H9 (cell line): Measurements from ENCODE around the gene ATP1A2. TPM values are rescaled to one million over a fixed set of nuclear protein-coding genes. Genes with fewer than 3 reads are reported as not detected.

ENCODE experiments used
- DNase-seq: peaks from one replicate; pipeline ENCODE4 v3.0.0-alpha.2; 2017
- H2AFZ ChIP-seq: one replicate; pipeline ENCODE4 v1.6.1; 2013; ENCODE audit warnings: mild to moderate bottlenecking, low read length, control low read depth, moderate library complexity
- H2AK5ac ChIP-seq: 2 replicates; pipeline ENCODE4 v1.6.1; 2013; ENCODE audit warnings: low read length, control low read depth, mixed read lengths; ENCODE audit not compliant: insufficient read length
- H2BK120ac ChIP-seq: one replicate; pipeline ENCODE4 v1.6.1; 2013; ENCODE audit warnings: low read depth, mild to moderate bottlenecking, low read length, control low read depth, inconsistent platforms; ENCODE audit not compliant: poor library complexity, severe bottlenecking
- H2BK12ac ChIP-seq: 2 replicates; pipeline ENCODE4 v1.6.1; 2013; ENCODE audit warnings: low read length, control low read depth, mixed read lengths, low read depth; ENCODE audit not compliant: insufficient read length
- H2BK15ac ChIP-seq: 2 replicates; pipeline ENCODE4 v1.6.1; 2013; ENCODE audit warnings: low read depth, low read length, control low read depth
- H2BK20ac ChIP-seq: one replicate; pipeline ENCODE4 v1.6.1; 2013; ENCODE audit warnings: low read depth, mild to moderate bottlenecking, low read length, control low read depth, inconsistent platforms; ENCODE audit not compliant: poor library complexity, severe bottlenecking
- H2BK5ac ChIP-seq: 2 replicates; pipeline ENCODE4 v1.6.1; 2013; ENCODE audit warnings: low read length, control low read depth, mixed read lengths; ENCODE audit not compliant: insufficient read length
- H3K14ac ChIP-seq: 2 replicates; pipeline ENCODE4 v1.6.1; 2013; ENCODE audit warnings: low read length, control low read depth; ENCODE audit not compliant: insufficient read depth
- H3K18ac ChIP-seq: 2 replicates; pipeline ENCODE4 v1.6.1; 2013; ENCODE audit warnings: low read depth, mild to moderate bottlenecking, mixed read lengths, low read length, control low read depth; ENCODE audit not compliant: insufficient read length
- H3K23ac ChIP-seq: 2 replicates; pipeline ENCODE4 v1.6.1; 2013; ENCODE audit warnings: low read length, control low read depth, mixed read lengths, low read depth; ENCODE audit not compliant: insufficient read length
- H3K23me2 ChIP-seq: 2 replicates; pipeline ENCODE4 v1.6.1; 2013; ENCODE audit warnings: low read depth, mild to moderate bottlenecking, mixed read lengths, low read length, control low read depth; ENCODE audit not compliant: insufficient read length, poor library complexity, severe bottlenecking
- H3K27ac ChIP-seq: 2 replicates; pipeline ENCODE4 v1.5.1; 2013; ENCODE audit warnings: low read length, control low read depth, mixed read lengths, low read depth; ENCODE audit not compliant: insufficient read length
- H3K27me3 ChIP-seq: 2 replicates; pipeline ENCODE4 v1.6.1; 2013; ENCODE audit warnings: low read length, control low read depth, inconsistent platforms; ENCODE audit not compliant: insufficient read depth
- H3K4ac ChIP-seq: 2 replicates; pipeline ENCODE4 v1.6.1; 2013; ENCODE audit warnings: low read depth, mild to moderate bottlenecking, control low read depth, inconsistent platforms, low read length, moderate library complexity
- H3K4me1 ChIP-seq: 2 replicates; pipeline ENCODE4 v1.6.1; 2013; ENCODE audit warnings: low read length, control low read depth, inconsistent platforms; ENCODE audit not compliant: insufficient read depth
- H3K4me2 ChIP-seq: 2 replicates; pipeline ENCODE4 v1.6.1; 2013; ENCODE audit warnings: low read length, control low read depth, mixed read lengths; ENCODE audit not compliant: insufficient read length, insufficient read depth
- H3K56ac ChIP-seq: 2 replicates; pipeline ENCODE4 v1.6.1; 2013; ENCODE audit warnings: low read depth, mild to moderate bottlenecking, mixed read lengths, low read length, control low read depth; ENCODE audit not compliant: insufficient read length
- H3K79me1 ChIP-seq: 2 replicates; pipeline ENCODE4 v1.6.1; 2013; ENCODE audit warnings: low read depth, mild to moderate bottlenecking, moderate library complexity, low read length, control low read depth, inconsistent platforms; ENCODE audit not compliant: insufficient read depth, poor library complexity, severe bottlenecking
- H3K79me2 ChIP-seq: 2 replicates; pipeline ENCODE4 v1.6.1; 2013; ENCODE audit warnings: low read length, control low read depth, inconsistent platforms; ENCODE audit not compliant: insufficient read depth
- H3K9ac ChIP-seq: 2 replicates; pipeline ENCODE4 v1.6.1; 2013; ENCODE audit warnings: low read length, control low read depth, mixed read lengths; ENCODE audit not compliant: insufficient read length; ENCODE audit errors: extremely low read depth
- H3K9me3 ChIP-seq: one replicate; pipeline ENCODE4 v1.6.1; 2013; ENCODE audit warnings: low read depth, low read length, inconsistent platforms; ENCODE audit not compliant: control insufficient read depth
- H3T11ph ChIP-seq: one replicate; pipeline ENCODE4 v1.6.1; 2013; ENCODE audit warnings: mild to moderate bottlenecking, low read length, control low read depth, inconsistent platforms
- H4K20me1 ChIP-seq: one replicate; pipeline ENCODE4 v1.6.1; 2013; ENCODE audit not compliant: control insufficient read depth, insufficient read length, insufficient read depth
- H4K5ac ChIP-seq: 2 replicates; pipeline ENCODE4 v1.6.1; 2013; ENCODE audit warnings: low read depth, mild to moderate bottlenecking, mixed read lengths, low read length, control low read depth; ENCODE audit not compliant: insufficient read length
- H4K8ac ChIP-seq: replicated peaks from 2 replicates; pipeline ENCODE4 v1.6.1; 2013; ENCODE audit warnings: low read length, control low read depth, mixed read lengths, low read depth; ENCODE audit not compliant: insufficient read length
- H4K91ac ChIP-seq: 2 replicates; pipeline ENCODE4 v1.6.1; 2013; ENCODE audit warnings: low read depth, mild to moderate bottlenecking, moderate library complexity, mixed read lengths, low read length, control low read depth; ENCODE audit not compliant: insufficient read length
- H3K27ac Mint-ChIP-seq, 3 experiments: 2 replicates in 2 of 3; 3 replicates in 1 of 3; pipeline ENCODE4 v1.8.0; 2020 to 2021; ENCODE audit warnings: mixed read lengths in 3 of 3, mild to moderate bottlenecking in 1 of 3, moderate library complexity in 1 of 3
- H3K27me3 Mint-ChIP-seq: 2 replicates; pipeline ENCODE4 v1.8.0; 2021; ENCODE audit warnings: low read depth, mild to moderate bottlenecking, moderate library complexity, mixed read lengths
- H3K36me3 Mint-ChIP-seq, 3 experiments: 2 replicates in 2 of 3; 3 replicates in 1 of 3; pipeline ENCODE4 v1.8.0; 2020 to 2021; ENCODE audit warnings: low read depth in 3 of 3, mixed read lengths in 3 of 3; ENCODE audit not compliant: insufficient read depth in 1 of 3
- H3K4me1 Mint-ChIP-seq, 2 experiments: 2 replicates each; pipeline ENCODE4 v1.8.0; 2020; ENCODE audit warnings: mixed read lengths in 2 of 2
- H3K4me3 Mint-ChIP-seq, 2 experiments: 2 replicates in 1 of 2; 3 replicates in 1 of 2; pipeline ENCODE4 v1.8.0; 2020 to 2021; ENCODE audit warnings: mild to moderate bottlenecking in 2 of 2, mixed read lengths in 2 of 2, moderate library complexity in 1 of 2
- H3K9me3 Mint-ChIP-seq, 2 experiments: 2 replicates in 1 of 2; 3 replicates in 1 of 2; pipeline ENCODE4 v1.8.0; 2020; ENCODE audit warnings: mild to moderate bottlenecking in 2 of 2, mixed read lengths in 2 of 2, moderate library complexity in 1 of 2
- WGBS: extraction: QIAGEN DNeasy Blood & Tissue Kit; methylation state at CpG from one replicate; pipeline ENCODE4 v1.1.7; 2013; ENCODE audit warnings: missing lambda C conversion rate, low lambda C conversion rate, mixed read lengths; ENCODE audit not compliant: insufficient read length; ENCODE audit errors: extremely low coverage; 5-methylcytosine and 5-hydroxymethylcytosine counted together
- total RNA-seq: library from RNA; stranded (reverse); gene quantifications from 2 replicates; pipeline ENCODE4 v1.2.1, GENCODE V29; 2021
- TF ChIP-seq, protein P1 (sequence below): fragments of 200-600 bp; sonication (generic); conservative IDR thresholded peaks from 3 replicates; pipeline ENCODE4 v1.8.0; 2021; ENCODE audit warnings: antibody characterized with exemption, mild to moderate bottlenecking

Gene ATP1A2
- total RNA-seq, 1 experiment from 2014 or later: 3.0 TPM

DNA sequence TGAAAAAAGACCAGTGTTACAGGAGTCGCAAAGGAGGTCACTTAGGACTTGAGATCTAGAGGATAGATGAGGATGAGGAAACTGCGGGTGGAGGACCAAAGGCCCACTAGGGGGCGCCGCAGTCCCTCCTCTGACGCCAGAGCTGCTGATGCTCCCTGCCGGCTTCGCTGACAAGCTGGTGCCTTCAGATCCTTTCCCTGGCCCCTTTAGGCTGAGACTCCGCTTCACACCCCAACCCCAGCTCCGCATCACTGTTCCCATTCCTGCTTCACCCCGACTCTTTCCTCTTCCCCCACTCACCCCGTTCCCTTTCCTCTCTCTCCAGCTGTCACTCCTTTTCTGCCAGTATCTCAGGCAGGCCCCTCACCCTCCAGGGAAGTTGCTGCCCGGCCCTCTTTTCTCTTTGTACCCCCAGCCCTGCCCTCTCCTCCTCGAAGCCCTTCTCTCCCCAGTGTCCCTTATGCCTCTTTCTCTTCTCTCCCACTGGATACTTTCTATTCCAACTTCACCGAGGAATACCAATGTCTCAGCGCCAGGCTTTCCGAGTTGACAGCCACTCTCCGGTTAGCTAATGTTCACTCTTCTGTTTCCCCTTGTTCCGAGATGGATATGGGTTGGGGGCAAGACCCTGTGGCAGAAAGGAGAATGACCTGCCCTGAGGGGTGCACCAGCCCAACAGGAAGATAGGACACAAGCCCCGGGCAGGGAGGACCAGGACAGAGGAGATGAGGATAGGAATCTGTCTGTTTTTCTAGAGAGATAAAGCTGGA lies 29.7 kb upstream of the ATP1A2 start:
- Histone ChIP-seq H4K8ac (no peak overlapping the region), H3K23me2 (no peaks in the 10 kb centered on the region), H2BK20ac (no peak overlapping the region), H3K27me3 (peaks cover 3% of the 10 kb centered on the region; the same call in 1 of the 2 replicates), H3K27ac (no peak overlapping the region), H3T11ph (no peak overlapping the region), H3K14ac (no peak overlapping the region), H2BK5ac (no peak overlapping the region), H4K5ac (no peak overlapping the region), H2BK15ac (no peak overlapping the region), H3K4me1 (no peaks in the 10 kb centered on the region; the same call in 1 of the 2 replicates), H2BK12ac (no peak overlapping the region), H2AFZ (no peak overlapping the region), H3K79me2 (no peaks in the 10 kb centered on the region), H3K9ac (no peak overlapping the region), H2BK120ac (no peak overlapping the region), H3K18ac (no peak overlapping the region), H3K4ac (no peak overlapping the region), H3K9me3 (no peaks in the 10 kb centered on the region), H3K23ac (no peak overlapping the region), H4K20me1 (no peaks in the 10 kb centered on the region), H4K91ac (no peak overlapping the region), H3K79me1 (no peaks in the 10 kb centered on the region), H3K56ac (no peak overlapping the region), H2AK5ac (no peak overlapping the region), H3K4me2 (no peak overlapping the region)
- no CpG with 5 or more reads among the region's 19 CpGs for WGBS
- H3K27ac Mint-ChIP-seq: no peak overlapping the region; a peak in 2 of 7 replicates
- H3K9me3 Mint-ChIP-seq: no peaks in the 10 kb centered on the region; a peak in 1 of 5 replicates
- TF ChIP-seq, protein P1, sequence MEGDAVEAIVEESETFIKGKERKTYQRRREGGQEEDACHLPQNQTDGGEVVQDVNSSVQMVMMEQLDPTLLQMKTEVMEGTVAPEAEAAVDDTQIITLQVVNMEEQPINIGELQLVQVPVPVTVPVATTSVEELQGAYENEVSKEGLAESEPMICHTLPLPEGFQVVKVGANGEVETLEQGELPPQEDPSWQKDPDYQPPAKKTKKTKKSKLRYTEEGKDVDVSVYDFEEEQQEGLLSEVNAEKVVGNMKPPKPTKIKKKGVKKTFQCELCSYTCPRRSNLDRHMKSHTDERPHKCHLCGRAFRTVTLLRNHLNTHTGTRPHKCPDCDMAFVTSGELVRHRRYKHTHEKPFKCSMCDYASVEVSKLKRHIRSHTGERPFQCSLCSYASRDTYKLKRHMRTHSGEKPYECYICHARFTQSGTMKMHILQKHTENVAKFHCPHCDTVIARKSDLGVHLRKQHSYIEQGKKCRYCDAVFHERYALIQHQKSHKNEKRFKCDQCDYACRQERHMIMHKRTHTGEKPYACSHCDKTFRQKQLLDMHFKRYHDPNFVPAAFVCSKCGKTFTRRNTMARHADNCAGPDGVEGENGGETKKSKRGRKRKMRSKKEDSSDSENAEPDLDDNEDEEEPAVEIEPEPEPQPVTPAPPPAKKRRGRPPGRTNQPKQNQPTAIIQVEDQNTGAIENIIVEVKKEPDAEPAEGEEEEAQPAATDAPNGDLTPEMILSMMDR: peak; percentile 96
- peak; percentile 93 for DNase-seq
- H3K4me3 Mint-ChIP-seq: no peak overlapping the region; a peak in 1 of 5 replicates
- peaks cover 9 to 24% (median 10%) of the 10 kb centered on the region in 3 experiments; a peak in 6 of 7 replicates for H3K36me3 Mint-ChIP-seq
- peaks cover 9 to 10% of the 10 kb centered on the region in 2 experiments for H3K4me1 Mint-ChIP-seq
- peaks cover 52% of the 10 kb centered on the region for H3K27me3 Mint-ChIP-seq
